Measurements from ENCODE around the gene GSG1L.

The GSG1L gene

DNA sequence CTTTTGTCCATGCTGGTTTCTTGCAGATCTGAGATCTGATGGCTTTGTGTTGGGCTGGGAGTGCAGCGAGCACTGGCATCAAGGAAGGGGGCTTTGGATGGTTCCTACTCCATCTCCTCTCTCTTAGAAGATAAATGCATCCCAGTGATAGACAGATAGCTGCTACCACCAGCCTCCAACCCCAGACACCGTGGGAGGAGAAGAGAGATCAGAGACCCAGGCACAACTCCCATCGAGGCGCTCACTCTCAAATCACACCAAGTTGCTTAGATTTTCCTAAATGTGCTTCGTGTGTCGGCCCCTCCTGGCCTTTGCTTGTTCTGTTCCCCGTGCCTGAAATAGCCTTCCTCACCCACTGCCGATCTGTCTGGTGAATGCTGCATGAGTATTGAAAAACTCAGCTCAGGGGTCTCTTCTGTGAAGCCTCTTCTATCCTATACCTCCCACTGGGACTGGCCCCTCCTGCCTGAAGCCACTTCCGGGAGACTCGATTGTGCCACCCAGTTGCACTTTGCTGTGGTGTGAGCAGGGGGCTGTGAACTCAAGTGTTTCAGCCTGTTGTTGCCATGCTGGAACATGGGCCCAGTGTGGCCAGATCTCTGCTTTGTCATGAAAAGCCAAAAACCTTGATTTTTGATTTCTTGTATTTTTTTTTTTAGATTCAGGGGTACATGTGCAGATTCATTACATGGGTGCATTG is 242.7 kb downstream of the GSG1L start:
- DNase-seq (ENCODE audit: low spot score) = no peak

DNA sequence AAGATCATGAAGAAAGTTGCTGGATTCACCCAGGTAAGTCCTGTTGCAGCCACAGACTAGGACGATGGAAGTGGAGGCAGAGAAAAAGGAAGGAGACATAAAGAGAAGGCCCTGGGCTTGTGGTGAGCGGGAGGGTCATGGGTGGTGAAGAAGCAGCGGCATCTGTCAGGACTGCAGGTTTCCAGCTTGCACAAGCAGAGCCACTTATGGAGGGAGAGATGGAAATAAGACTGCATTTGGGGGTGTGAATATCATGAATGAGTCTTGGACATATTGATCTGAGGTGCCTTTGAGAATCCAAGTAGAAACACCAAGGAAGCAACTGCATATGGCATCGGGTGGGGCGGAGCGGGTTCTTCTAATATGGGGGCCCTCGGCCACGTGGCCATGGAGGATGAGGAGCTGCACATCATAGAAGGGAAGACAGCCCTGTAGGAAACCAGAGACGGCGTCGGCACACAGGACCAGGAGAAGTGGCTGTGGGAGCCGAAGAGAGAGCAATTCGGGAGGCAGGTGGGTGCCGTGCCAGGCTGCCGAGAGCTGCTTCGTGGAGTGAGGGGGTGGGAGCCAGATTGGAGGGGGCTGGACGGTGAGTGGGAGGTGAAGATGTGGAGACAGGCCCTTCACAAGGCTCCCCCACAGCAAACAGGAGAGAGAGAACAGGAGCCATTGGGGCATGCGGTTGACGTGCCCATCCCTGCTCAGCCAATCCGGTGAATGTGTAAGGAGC is 243.5 kb downstream of the GSG1L start:
- no peak for DNase-seq (ENCODE audit: low spot score)

DNA sequence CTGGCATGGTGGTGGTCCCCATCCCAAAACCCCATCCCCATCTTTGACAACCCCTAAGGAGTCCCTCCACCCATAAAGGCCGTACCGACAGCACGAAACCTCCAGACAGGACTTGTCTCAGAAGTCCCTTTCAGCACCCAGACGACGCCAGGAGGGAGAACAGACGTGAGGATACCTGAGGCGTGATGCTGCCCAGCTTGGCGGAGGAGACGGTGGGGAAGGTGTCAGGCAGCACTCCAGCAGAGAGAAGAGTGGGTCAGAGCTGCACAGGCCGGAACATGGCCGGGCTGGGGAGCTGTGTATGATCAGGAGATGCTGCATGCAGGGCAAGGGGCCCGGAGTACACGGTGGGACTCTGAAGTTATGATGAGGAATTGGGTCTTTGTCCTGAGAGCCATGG is 244.2 kb downstream of the GSG1L start:
- DNase-seq (ENCODE audit: low spot score) = no peak

DNA sequence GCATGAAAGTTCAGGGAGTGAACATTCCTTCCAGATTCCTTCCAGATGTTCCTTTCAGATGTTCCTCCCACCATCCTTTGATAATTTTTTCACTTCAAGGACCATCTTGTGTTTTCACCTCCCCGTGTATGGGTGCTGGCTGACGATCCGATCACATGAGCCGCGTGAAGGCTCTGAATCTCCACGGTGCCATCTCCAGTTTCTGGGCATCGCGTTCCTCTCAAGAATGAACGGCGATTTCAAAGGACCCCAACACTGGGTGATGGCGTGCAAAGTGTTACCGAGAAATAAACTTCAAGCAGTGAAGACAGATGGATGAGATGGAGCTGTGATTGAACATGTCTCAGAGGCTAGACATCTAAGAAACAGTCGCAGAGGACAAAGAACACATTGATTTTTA is 245.3 kb downstream of the GSG1L start:
- no peak for DNase-seq (ENCODE audit: low spot score)

DNA sequence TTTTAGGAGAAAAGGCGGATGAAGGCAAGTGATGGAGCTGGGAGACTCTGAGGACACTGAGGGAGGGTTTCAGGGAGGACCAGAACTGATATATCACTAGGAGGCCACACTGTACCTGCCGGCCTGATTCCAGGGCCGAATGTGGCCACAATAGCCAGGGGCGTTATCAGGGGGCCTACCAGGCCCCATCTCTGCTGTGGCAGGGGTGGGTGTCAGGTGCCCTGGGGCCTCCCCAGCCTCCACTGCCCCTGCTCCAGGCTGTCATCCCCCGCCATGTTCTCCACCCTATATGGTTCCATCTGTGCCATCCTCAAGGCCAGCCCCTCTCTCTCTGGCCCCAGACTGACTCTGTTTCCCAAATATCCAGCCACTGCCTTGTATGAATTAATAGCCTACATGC is 246.5 kb downstream of the GSG1L start:
- DNase-seq (ENCODE audit: low spot score) = no peak

DNA sequence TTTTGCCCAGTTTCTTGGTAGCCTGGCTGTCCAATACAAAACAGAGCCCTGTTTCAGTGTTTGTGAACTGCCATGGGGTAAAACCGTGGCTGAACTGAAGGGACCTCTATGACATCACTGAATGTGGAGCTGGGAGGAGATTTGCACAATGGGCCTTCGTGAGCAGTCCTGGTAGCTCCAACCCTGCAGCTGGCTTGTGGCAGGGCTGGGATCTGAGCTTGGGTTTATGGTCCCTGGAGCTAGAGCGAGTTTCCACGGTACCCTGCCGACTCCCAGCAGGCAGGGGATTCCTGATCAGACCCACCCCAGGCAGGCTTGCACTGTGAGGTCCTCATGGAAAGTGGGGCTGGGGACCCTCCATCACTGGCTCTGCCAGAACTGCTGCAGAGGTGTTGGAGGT is 247.0 kb downstream of the GSG1L start:
- no peak for DNase-seq (ENCODE audit: low spot score)

DNA sequence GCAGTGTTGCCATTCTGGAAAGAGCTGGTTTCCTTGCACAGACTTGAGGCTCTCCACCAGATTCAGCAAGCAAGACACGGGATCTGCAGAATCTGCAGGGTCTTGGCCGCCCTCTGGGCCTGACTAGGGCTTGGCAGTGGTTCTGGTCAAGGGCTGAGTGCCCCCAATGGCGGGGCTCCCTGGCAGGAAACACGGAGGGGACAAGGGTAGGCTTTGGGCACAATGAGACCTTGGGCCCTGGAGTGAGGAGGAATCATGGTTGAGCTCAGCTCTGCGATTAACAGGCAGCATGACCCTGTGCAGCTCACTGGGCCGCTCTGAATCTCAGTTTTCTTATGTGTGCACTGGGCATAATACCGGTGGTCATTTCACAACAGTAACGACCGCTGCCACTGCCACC is 249.9 kb downstream of the GSG1L start:
- DNase-seq (ENCODE audit: low spot score) = no peak

DNA sequence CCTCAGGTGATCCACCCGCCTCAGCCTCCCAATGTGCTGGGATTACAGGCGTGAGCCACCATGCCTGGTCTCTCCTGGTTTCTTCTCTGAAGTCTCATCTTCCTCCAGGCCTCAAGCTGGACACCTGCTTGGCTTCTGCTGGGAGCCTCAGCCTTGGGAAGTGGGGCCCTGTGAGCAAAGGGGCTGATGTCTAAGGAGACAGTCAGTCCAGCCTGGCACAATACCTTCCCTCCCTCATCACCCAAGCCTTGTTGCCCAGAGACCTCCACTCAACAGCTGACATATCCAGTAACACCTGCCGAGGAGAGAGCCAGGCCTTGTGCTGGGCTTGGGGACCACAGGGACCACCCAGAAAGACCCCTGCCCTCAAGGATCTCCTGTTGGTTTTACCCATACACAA is 251.6 kb downstream of the GSG1L start:
- DNase-seq (ENCODE audit: low spot score) = no peak

DNA sequence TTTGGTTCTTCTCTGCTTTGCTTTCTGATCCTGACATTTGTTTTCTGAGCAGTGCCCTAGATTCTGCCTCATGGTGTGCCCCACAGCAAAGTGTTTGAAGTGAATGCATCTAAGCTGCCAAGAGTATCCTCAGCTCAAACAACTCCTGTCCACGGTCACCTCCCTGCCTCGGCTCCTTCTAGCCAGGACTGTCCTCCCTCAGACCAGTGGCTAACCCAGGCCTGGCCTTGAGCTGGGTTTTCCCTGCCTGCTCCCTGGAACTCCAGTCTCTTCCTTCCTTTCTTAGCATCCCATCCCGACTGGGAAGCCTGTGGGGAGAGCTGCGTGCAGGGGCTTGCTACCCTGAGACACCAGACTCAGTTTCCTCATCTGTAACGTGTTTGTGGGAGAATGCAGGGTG is 256.5 kb downstream of the GSG1L start:
- no peak for DNase-seq (ENCODE audit: low spot score)

DNA sequence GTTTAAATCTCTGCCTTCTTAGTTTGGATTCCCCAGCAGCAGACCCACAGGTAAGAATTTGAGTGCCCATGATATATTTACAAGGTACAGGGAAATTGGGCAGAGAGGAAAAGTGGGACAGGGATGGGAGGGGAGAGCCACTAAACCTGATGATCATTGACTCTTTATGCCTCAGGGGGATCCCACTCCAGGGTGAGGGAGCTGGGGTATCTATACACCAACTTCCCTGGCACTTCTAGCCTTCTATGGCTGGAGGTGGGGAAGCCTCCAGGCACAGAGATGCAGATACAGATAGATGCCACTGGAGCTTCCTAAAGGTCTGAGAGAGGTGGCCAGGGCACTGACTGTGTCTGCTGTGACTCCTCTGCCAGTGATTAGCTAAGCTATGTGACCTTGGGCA is 257.1 kb downstream of the GSG1L start:
- no peak for DNase-seq (ENCODE audit: low spot score)

DNA sequence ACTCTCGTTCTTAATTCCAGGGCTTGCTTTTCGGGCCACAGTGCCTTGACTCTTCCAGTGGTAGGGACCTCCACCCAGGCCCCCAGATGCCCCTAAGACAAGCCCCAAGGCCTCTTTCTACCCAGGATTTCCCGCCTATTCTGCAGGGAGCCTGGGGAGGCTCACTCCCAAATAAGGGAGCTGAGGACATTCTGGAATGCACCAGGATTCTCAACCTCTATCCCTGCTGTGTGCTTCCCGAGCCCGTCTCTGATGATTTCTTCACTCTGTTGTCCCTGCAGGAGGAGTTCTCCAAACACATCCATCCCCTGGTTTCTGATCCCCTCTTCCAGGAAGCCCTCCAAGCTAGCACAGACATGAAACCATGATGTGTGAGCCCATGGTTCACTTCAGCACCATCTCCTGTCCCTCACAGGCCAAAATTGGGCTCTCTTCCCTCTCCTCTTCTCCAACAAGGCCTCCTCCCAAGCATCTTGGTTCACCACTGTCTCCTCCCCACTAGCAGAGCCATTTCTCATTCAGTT is 257.6 kb downstream of the GSG1L start:
- no peak for DNase-seq (ENCODE audit: low spot score)

DNA sequence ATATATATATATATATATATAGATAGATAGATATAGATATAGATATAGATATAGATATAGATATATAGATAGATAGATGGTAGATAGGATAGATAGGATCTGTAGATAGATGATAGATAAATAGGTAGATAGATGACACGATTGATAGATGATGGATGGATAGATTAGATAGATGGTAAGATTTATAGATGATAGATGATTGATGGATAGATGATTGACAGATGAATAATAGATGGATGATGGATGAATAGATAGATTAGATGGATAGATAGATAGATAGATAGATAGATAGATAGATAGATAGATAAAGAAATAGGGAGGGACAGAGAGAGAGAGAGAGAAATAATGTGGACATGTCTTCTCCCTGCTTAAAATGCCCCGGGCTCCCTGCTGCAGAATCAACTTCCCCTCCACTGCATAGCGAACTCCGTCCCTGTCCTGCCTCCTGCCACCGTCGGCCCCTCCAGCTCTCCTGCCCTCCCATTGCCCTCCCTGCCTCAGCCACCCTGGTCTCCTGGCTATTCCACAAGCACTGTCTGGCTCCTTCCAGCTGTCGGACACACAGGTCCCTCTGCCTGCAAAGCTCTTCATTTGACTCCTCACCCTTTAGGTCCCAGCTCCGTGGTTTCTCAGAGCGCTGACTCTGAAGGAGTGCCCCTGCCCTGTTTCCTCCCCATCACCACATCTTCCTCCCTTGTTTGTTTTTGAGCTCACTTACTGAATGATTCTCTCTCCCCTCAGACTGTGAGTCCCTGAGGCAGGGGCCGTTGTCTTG is 259.6 kb downstream of the GSG1L start:
- DNase-seq (ENCODE audit: low spot score) = no peak

DNA sequence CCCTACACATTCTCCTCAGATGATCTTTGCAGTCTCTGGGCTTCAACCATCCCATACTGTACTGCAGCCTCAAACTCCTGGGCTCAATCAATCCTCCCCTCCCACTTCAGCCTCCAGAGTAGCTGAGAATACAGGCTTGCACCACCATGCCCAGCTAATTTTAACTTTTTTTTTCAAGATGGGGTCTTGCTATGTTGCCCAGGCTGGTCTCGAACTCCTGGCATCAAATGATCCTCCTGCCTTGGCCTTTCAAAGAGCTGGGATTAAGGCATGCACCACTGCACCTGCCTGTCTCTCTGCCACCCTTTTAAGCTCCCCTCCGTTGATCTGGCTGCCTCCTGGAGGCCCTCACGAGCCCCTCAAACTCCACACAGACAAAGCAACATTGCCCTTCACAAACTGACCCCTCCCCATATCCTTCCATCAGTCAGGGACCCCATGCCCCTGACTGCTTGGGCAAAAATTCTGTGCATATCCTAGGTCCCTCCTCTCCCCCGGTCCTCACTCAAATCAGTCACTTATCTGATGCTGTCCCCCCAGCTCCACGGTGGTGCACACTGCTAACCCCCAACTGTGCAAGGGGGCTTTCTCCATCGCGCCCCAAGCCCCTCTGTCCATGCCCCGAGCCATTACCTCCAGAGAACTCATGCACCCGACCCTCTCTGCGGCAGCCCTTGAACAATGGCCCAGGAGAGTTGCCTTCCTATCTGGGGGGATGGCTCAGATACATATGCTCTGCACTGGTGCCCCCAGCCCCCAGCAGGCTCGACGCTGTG is 260.7 kb downstream of the GSG1L start:
- DNase-seq (ENCODE audit: low spot score) = no peak

DNA sequence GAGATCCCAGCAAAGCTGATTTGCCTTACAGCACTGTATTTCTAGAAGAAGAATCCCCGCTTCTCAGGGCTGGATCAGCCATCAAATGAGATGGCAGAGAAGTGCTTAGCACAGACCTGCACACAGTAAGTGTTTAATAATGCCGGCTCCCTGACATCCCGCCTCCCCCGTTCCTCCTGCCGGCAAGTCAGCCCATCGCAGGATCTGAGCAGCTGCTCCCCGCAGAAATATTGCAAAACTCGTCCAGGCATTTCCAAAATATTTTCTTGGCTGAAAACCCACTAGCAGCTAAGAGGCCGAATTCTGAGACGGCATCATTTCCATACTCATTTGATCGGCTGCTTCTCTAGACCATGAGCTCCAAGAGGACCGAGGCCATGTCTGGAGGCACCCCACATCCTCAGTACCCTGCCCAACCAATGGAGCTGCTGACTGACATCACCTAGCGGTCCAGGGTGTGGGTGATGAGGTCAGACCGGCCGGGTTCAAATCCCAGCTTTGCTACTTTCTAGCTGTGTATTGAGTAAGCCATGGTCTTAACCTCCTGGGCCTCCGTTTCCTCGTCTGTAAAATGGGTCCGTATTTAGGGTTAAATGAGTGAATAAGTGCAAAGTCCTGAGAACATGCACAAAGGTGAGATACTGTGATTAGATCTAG is 262.1 kb downstream of the GSG1L start:
- DNase-seq (ENCODE audit: low spot score) = no peak

DNA sequence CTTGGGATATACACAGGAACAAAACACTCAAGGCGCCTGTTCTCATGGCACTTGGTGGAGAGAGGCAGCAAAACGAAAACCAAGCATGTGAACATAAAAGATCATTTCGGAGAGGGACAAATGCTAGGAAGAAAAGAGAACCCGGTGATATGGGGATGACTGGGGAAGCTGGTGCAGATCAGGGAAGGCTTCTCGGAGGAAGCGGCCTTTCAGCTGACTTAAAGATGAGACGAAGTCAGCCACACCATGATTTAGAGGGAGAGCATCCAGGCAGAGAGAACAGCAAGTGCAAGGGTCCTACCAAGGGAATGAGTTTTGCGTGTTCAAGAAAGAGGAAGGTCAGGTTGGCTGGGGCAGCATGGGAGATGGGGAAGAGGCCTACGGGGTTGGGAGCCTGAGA is 262.7 kb downstream of the GSG1L start:
- DNase-seq (ENCODE audit: low spot score) = no peak

DNA sequence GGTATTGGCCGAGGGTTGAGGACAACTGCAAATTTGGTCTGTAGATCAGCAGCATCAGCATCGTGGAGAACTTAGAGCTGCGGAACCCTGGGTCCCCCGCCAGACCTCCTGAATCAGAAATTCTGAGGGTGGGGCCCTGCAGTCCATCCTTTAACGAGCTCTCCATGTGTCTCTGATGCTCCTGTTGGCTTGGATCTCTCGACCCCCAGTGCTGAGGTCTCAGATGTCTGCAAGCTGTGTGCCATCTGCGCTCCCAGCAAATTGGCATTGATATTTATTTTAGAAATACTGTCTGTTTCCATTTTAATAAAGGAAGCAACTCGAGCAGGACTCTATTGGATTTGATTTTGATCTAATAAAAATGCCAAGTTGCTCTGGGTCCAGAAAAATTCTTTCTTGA is 263.6 kb downstream of the GSG1L start:
- no peak for DNase-seq (ENCODE audit: low spot score)

DNA sequence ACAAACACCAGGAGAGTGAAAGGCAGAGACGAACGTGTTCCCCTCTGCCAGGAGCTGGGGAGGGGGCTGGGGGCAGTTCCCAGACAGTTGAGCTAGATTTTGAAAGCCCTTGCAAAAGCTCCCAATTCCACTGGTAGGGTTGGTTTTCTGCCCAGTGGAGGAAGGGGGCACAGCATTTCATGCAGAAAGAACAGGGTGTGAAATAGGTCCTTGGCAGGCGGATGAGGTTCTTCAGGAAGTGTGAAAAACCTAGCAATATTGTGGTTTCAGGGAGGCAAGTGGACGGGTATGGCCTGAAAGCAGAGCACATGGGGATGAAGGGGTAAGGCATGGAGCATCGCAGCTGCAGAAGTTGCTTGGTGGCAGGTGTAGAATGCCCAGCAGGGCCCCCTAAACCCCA is 265.3 kb downstream of the GSG1L start:
- no peak for DNase-seq (ENCODE audit: low spot score)

DNA sequence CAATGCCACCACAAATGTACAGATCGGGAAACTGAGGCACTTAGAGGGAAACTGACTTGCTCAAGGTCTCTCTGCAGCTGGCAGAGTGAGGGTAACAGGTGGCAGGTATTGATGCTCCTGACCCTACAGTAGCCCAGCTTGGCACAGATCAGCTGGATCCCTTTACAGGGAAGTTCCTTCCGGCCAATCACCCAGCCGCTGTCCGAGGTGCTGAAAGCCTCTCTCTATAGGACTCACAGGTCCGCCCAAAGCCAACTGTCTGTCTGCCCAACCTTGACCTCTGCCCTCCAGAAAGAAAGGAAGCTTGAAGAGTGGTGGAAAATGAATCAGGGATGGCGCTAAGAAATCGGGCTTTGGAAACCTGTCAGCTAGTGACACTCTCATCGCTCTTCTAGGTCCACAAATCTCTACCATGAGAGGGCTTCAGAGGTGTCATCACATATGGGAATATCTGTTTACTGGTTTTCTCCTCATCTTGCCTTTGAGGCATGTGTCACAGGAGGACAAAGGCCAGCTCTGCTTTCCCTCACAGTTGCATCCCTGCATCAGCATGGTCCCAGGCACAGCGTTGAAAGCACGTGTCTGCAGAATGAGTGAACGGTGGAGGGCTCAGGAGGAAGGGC is 267.4 kb downstream of the GSG1L start:
- no peak for DNase-seq (ENCODE audit: low spot score)

DNA sequence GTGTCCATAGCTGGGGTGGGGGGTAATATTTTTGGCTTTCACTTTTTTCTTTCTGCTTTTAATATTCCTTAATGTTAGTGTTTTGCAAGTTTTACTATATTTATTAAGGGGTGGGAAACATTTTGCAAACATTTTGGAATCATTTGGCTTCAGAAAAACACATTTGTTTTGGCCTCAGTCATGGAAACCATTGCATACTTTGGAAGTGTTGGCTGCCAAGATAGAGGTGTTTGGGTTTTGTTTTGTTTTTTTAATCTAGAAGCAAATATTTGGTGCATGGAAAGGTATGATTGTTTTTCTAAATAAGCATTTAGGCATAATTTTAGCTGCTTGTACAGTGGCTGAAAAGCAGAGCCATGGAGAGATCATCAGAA is 270.3 kb downstream of the GSG1L start:
- DNase-seq (ENCODE audit: low spot score) = no peak

DNA sequence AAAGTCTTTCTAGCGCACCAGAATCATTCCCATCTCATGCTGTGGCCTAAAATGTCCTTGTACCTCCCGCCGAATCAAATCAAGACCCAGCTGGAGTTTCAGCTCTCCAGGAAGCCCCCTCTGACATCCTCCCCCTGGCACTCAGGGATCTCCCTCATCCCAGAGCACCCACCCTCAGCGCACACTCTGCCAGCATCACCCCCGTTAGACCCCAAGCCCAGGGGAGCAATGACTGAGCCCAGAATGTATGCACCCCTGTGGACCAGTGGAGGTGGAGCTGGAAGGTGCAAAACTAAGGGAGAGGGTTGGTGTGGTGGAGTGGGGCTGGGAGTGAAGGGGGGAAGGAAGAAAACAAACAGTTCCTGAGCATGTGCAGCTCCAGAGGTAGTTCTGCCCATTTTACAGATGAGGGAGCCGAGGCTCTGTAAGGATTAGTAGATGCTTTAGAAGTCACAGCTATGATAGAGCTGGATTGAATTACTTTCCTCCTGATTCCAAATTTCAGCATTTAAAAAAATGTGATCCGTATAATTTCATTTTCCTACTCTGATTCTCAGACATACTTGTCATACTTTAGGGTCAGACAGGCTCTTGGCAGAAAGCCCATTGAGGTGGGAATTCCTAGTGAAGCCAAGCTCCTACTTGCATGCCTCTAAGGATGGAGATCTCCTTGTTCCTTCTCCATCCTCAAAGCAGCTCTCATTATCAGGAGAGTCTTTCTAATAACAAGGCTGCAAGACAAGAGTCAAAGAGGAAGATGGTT is 270.8 kb downstream of the GSG1L start:
- no peak for DNase-seq (ENCODE audit: low spot score)

DNA sequence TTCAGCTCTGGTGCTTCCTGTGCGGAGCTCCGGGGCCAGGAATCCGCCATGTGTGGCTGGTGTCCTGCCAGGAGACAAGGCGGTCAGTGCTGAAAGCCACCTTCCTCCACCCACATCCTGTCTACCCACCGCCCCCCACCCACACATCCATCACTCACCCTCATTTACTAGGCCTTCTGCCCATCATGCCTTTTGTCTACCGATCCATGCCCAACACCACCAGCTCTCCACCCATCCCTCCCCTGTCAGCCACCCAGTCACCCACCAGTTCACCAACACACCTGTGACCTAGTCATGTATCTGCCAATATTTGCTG is 272.2 kb downstream of the GSG1L start:
- DNase-seq (ENCODE audit: low spot score) = no peak
